ENCODE data around the gene MMP20. TPM values are rescaled to one million over a fixed set of nuclear protein-coding genes. Genes with fewer than 3 reads are reported as not detected.
A peak's percentile ranks its signal among the peaks of the same experiment; 100 is the strongest.

MMP20 gene
- polyA plus RNA-seq, 3 donors: not detected

GRCh38 chr11:102611291-102611690, 13.8 kb downstream of the MMP20 start:
- Mint-ChIP-seq H3K4me1 (peaks cover 6% of the 10 kb centered on the region), H3K27ac (no peak overlapping the region), H3K27me3 (ENCODE audit: low read depth in 3 of 3) (peaks cover 0 to 6% (median 2%) of the 10 kb centered on the region in 3 donors), H3K9me3 (no peaks in the 10 kb centered on the region), H3K4me3 (no peak overlapping the region), H3K36me3 (no peaks in the 10 kb centered on the region)
- Histone ChIP-seq H3K79me2 (ENCODE audit: insufficient read depth, low read length) (no peaks in the 10 kb centered on the region), H3K4me3 (replicated peaks in 1 of 3; ENCODE audit: low read depth in 2 of 3, low read length in 3 of 3) (no peak overlapping the region), H3K27me3 (ENCODE audit: control insufficient read depth in 2 of 2, insufficient read depth in 2 of 2, low read length in 2 of 2) (no peaks in the 10 kb centered on the region), H3K36me3 (replicated peaks in 1 of 2; ENCODE audit: control insufficient read depth in 1 of 2, insufficient read depth in 2 of 2, low read length in 2 of 2) (no peaks in the 10 kb centered on the region), H3K9me3 (replicated peaks in 1 of 2; ENCODE audit: control insufficient read depth in 1 of 2, insufficient read depth in 1 of 2, low read length in 2 of 2) (no peaks in the 10 kb centered on the region), H4K20me1 (ENCODE audit: insufficient read depth, low read length) (no peaks in the 10 kb centered on the region), H3K4me1 (ENCODE audit: control insufficient read depth in 1 of 2, insufficient read depth in 2 of 2, low read length in 2 of 2) (no peaks in the 10 kb centered on the region), H3K4me2 (replicated peaks; ENCODE audit: extremely low read depth, low read length, poor library complexity, severe bottlenecking) (no peak overlapping the region), H2AFZ (ENCODE audit: insufficient read depth, low read depth, low read length, poor library complexity, severe bottlenecking) (no peak overlapping the region), H3K27ac (ENCODE audit: low read depth in 1 of 2, low read length in 2 of 2) (no peak overlapping the region), H3K9ac (ENCODE audit: insufficient read depth, low read length, poor library complexity, severe bottlenecking) (no peak overlapping the region)
- whole genome bisulfite sequencing (ENCODE audit: insufficient coverage): 90% methylated on average over 2 of the region's 4 CpGs
- TF ChIP-seq CTCF (IDR thresholded peaks at IDR 0.05): no peak
- DNase-seq: no peak
- intact Hi-C loops (cut with micrococcal nuclease): no loop called here

- Histone ChIP-seq H3K4me3 (replicated peaks in 1 of 3; ENCODE audit: low read depth in 2 of 3, low read length in 3 of 3) (no peak overlapping the region), H3K79me2 (ENCODE audit: insufficient read depth, low read length) (no peaks in the 10 kb centered on the region), H3K4me2 (replicated peaks; ENCODE audit: extremely low read depth, low read length, poor library complexity, severe bottlenecking) (no peak overlapping the region), H4K20me1 (ENCODE audit: insufficient read depth, low read length) (no peaks in the 10 kb centered on the region), H3K27ac (ENCODE audit: low read depth in 1 of 2, low read length in 2 of 2) (no peak overlapping the region), H2AFZ (ENCODE audit: insufficient read depth, low read depth, low read length, poor library complexity, severe bottlenecking) (no peak overlapping the region), H3K4me1 (ENCODE audit: control insufficient read depth in 1 of 2, insufficient read depth in 2 of 2, low read length in 2 of 2) (no peaks in the 10 kb centered on the region), H3K27me3 (ENCODE audit: control insufficient read depth in 2 of 2, insufficient read depth in 2 of 2, low read length in 2 of 2) (no peaks in the 10 kb centered on the region), H3K9ac (ENCODE audit: insufficient read depth, low read length, poor library complexity, severe bottlenecking) (no peak overlapping the region), H3K36me3 (replicated peaks in 1 of 2; ENCODE audit: control insufficient read depth in 1 of 2, insufficient read depth in 2 of 2, low read length in 2 of 2) (no peaks in the 10 kb centered on the region), H3K9me3 (replicated peaks in 1 of 2; ENCODE audit: control insufficient read depth in 1 of 2, insufficient read depth in 1 of 2, low read length in 2 of 2) (no peaks in the 10 kb centered on the region)
- Mint-ChIP-seq H3K27me3 (ENCODE audit: low read depth in 3 of 3) (peaks cover 0 to 6% (median 2%) of the 10 kb centered on the region in 3 donors), H3K27ac (peak overlapping the region in 2 of 7 donors; percentile 26 to 34), H3K36me3 (no peaks in the 10 kb centered on the region), H3K4me1 (peaks cover 6% of the 10 kb centered on the region), H3K9me3 (no peaks in the 10 kb centered on the region), H3K4me3 (no peak overlapping the region)
- WGBS (ENCODE audit: insufficient coverage): no CpG with 5 or more reads among the region's 7 CpGs
- DNase-seq: no peak
- intact Hi-C loops (cut with micrococcal nuclease): no loop called here
- no peak for TF ChIP-seq CTCF (IDR thresholded peaks at IDR 0.05)
Measured at GRCh38 chr11:102610200-102610599, 14.9 kb downstream of the MMP20 start.

All from CD14-positive monocyte (primary cell).